GM20000 (cell line): ENCODE results near the gene PIGS.
"Not testable (repeated sequence)": the region's sequence is repeated elsewhere in the genome, so short reads cannot be mapped to it uniquely, and the experiment has no call there.

Experiments used
- DNase-seq: peaks from one replicate; pipeline ENCODE4 v3.0.0; 2012; ENCODE audit warnings: low spot score
- TF ChIP-seq, protein P1 (sequence below): IDR thresholded peaks from 2 replicates; pipeline ENCODE4 v1.5.1; 2012; ENCODE audit warnings: mild to moderate bottlenecking, control low read depth; ENCODE audit errors: extremely low read depth, missing control alignments

The PIGS gene

DNA sequence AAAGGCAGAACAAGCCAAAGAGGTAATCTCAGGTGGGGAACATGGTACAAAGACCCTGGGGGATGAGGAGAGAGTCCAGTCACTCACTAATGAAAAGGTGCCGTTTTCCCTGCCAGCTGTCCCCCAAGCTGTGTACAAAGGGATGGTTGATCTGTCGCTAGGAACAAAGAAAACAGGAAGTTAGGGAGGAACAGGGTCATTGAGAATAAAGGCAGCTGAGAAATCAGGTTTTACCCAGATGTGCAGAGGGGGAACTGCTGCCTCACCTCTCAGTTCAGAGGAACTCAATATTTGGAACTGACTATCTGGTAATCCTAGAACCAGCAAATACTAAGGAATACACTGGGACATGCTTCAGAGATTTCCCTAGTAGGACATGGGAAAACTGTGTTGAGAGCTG lies 41.2 kb upstream of the PIGS start:
- TF ChIP-seq, protein P1, sequence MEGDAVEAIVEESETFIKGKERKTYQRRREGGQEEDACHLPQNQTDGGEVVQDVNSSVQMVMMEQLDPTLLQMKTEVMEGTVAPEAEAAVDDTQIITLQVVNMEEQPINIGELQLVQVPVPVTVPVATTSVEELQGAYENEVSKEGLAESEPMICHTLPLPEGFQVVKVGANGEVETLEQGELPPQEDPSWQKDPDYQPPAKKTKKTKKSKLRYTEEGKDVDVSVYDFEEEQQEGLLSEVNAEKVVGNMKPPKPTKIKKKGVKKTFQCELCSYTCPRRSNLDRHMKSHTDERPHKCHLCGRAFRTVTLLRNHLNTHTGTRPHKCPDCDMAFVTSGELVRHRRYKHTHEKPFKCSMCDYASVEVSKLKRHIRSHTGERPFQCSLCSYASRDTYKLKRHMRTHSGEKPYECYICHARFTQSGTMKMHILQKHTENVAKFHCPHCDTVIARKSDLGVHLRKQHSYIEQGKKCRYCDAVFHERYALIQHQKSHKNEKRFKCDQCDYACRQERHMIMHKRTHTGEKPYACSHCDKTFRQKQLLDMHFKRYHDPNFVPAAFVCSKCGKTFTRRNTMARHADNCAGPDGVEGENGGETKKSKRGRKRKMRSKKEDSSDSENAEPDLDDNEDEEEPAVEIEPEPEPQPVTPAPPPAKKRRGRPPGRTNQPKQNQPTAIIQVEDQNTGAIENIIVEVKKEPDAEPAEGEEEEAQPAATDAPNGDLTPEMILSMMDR: no peak
- DNase-seq: no peak

GRCh38 chr17:28610376-28610775 lies 39.1 kb upstream of the PIGS start:
- no peak for DNase-seq
- TF ChIP-seq, protein P1: no peak

GRCh38 chr17:28604031-28604430 lies 32.7 kb upstream of the PIGS start:
- DNase-seq: not testable (repeated sequence)

DNA sequence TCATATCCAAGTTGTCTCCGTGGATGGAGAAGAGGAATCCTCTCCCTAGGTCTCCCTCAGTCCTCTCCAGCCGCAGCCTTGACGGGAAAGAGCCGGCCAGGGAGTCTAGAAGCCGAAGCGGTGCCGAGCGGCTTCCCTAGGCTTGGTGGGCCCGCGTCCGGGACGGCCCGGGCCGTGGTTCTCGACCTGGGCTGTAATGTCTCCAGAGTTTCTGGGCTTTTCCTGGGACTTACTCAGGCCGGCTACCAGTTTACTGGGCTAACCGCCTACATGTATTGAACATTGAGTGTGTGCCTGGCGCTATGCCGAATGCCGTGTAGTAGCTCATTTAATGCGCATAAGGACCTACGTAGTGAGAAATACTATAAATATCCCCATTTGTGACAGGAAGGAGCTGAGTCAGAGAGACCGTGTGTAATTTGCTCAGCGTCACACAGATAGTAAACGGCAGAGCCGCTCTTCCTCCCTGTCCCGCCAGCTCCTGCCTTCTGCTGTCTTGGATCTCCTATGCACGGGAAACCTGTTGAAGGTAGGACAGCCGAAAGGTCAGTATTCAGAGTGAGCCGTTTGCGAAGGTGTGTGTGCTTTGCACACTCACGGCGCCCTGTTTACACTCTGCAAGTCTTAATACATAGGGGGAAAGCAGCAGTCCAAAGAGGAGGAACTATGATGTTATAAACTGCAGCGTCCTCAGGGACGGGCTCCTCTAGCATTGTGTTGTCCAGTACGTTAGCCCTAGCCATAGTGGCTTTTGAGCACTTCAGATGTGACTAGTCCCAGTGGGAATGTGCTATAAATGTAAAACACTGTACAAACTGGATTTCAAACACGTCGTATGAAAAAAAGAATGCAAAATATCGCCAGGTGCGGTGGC lies 28.2 kb upstream of the PIGS start:
- TF ChIP-seq, protein P1: no peak

DNA sequence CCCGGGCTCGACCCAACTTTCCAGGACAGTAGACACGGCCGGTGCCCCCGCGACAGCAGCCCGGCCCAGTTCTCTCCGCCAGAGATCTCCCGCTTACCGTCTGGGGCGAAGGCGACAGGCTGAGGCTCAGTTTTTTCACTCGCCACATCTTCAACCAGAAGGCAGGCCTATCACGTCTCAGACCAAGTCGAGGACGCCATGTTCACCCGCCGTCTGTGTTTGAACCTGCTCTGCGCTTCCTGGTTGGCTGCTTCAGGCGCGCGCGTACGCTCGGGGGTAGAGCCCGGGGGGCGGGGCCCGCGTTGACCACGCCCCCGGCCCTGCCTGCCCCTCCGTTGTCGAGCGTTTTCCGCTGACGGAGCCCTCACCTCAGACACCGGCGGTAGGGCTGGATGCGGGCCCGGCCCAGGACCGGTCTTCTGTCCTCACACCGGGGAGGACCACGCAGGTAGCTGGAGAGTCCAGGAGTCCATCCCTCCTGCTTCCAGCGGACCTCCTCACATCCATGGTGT lies 27.5 kb upstream of the PIGS start, which contains the start of gene SPAG5:
Gene SPAG5 (minus strand): TSS at position 227 of the 512 bp plus-strand sequence. CDS start 79 bp downstream, at position 148.
- peak; percentile 98 for DNase-seq
- TF ChIP-seq, protein P1: no peak

More for the DNA sequence above, 28.2 kb upstream of the PIGS start:
- DNase-seq: peak; percentile 80

DNA sequence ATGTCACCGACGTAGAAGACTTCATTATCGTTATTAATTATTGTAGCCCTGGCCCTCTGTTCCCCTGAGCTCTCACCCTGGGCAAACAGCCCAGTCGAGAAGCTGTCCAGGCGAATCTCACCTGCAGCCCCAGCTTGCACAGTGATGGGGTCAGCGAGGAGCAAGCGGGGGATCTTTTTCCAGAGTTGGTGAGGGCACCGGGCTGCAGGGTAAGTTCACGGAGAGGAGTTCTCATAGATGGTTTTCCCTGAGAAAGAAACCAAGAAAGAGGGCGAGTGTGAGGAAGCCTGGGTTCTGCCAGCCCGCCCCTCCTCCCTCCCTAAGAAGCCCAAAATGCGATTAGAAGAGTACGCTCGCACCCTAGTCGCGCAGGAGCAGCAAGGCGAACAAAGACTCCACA lies 27.1 kb upstream of the PIGS start:
- TF ChIP-seq, protein P1: no peak
- DNase-seq: no peak

DNA sequence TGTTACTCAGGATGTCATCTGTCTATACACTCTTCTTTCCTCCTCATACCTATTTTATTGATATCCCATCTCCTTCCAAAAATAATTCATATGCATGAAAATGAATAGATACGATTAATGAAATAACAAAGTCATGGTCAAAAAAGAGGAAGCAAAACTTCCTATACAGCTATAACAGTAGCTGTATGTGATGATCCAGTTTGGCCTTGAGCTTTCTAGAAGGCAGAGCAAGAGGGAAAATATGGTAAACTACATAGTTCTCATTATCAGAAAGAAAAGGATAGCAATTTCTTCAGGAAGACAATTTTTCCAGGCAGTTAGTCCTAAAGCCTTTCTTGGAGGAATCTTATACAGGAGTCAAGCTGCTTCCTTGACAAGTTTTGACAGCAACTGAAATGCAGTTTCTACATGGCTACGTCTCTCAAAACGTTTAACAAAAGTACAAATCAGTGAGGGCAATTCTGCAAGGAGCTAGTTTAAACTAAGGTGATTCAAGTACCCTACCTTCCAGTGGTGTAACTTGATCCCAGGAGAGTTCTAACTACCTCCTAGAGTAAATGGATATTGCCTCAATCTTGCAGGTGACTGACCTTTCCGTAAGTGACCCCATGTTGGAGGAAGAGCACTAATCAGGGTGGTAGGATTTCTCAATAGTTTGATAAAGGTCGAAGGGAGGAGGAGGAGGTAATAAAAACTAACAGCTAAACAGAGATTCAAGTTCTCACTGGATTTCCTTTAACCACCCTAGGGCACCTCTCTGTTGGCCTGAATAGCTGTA lies 26.5 kb upstream of the PIGS start:
- TF ChIP-seq, protein P1: no peak
- no peak for DNase-seq
